Gastroesophageal sphincter (tissue), 3 donors: Measurements from ENCODE around the gene NAT9.

Experiments used
- CTCF ChIP-seq, 4 experiments: fragments of 200-600 bp in 2 of 4; fragments of 450-650 bp in 2 of 4; sonication (generic) in 1 of 4; IDR thresholded peaks; one replicate each; pipeline ENCODE4 v1.5.1; 2017 to 2019; ENCODE audit warnings: antibody characterized with exemption in 4 of 4, mild to moderate bottlenecking in 2 of 4, moderate library complexity in 2 of 4
- EP300 ChIP-seq: sonication (generic); formaldehyde crosslinking; IDR thresholded peaks from one replicate; pipeline ENCODE4 v1.6.1; 2017; ENCODE audit warnings: antibody characterized with exemption, mild to moderate bottlenecking
- POLR2A ChIP-seq, 2 donors: fragments of 450-650 bp; IDR thresholded peaks; one replicate each; pipeline ENCODE4 v1.6.1; 2017; ENCODE audit warnings: antibody characterized with exemption in 2 of 2, mild to moderate bottlenecking in 2 of 2, moderate library complexity in 1 of 2
- POLR2AphosphoS5 ChIP-seq: sonication (generic); formaldehyde crosslinking; IDR thresholded peaks from one replicate; pipeline ENCODE4 v1.6.1; 2017; ENCODE audit warnings: antibody characterized with exemption

- TF ChIP-seq CTCF (IDR thresholded peaks at IDR 0.05) (no peak), EP300 (no peak), POLR2A (IDR thresholded peaks at IDR 0.05) (no peak), POLR2AphosphoS5 (no peak)
Measured at GRCh38 chr17:74763565-74764387, 12.4 kb downstream of the NAT9 start.
